Measurements from ENCODE around the gene SPRTN. TPM values are rescaled to one million over a fixed set of nuclear protein-coding genes. Genes with fewer than 3 reads are reported as not detected.

The SPRTN gene
- total RNA-seq, 4 donors from 2014 or later, result 18.6 to 27.5 (median 22.7) TPM

GRCh38 chr1:231404318-231404717 is 66.2 kb downstream of the SPRTN start:
- DNase-seq, result no peak
- no peak overlapping the region for H3K27ac ChIP-seq
- no peaks in the 10 kb centered on the region for H3K36me3 ChIP-seq
- H3K27me3 ChIP-seq, result no peaks in the 10 kb centered on the region
- no peak for TF ChIP-seq POLR2A (IDR thresholded peaks at IDR 0.05)
- TF ChIP-seq, protein P1, sequence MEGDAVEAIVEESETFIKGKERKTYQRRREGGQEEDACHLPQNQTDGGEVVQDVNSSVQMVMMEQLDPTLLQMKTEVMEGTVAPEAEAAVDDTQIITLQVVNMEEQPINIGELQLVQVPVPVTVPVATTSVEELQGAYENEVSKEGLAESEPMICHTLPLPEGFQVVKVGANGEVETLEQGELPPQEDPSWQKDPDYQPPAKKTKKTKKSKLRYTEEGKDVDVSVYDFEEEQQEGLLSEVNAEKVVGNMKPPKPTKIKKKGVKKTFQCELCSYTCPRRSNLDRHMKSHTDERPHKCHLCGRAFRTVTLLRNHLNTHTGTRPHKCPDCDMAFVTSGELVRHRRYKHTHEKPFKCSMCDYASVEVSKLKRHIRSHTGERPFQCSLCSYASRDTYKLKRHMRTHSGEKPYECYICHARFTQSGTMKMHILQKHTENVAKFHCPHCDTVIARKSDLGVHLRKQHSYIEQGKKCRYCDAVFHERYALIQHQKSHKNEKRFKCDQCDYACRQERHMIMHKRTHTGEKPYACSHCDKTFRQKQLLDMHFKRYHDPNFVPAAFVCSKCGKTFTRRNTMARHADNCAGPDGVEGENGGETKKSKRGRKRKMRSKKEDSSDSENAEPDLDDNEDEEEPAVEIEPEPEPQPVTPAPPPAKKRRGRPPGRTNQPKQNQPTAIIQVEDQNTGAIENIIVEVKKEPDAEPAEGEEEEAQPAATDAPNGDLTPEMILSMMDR (IDR thresholded peaks at IDR 0.05), result no peak
- no peak overlapping the region for H3K4me3 ChIP-seq
- H3K4me1 ChIP-seq, result peaks cover 0 to 20% (median 2%) of the 10 kb centered on the region in 4 donors
- H3K9me3 ChIP-seq, result no peaks in the 10 kb centered on the region

Other genes with a start within 250 kb of the SPRTN start
- under 1 TPM in 1 of 4 donors, not detected in 3; 0.13 TPM for gene TRIM67, start 176.2 kb upstream of the SPRTN start, total RNA-seq
- 10 to 100 TPM; 31.0 to 61.9 (median 45.6) TPM for gene GNPAT, start 97.1 kb upstream of the SPRTN start, total RNA-seq
- 10 to 100 TPM; 14.0 to 19.4 (median 17.4) TPM for gene EXOC8, start 441 bp upstream of the SPRTN start, total RNA-seq
- 10 to 100 TPM; 34.7 to 53.1 (median 39.8) TPM for gene EGLN1, start 84.0 kb downstream of the SPRTN start, total RNA-seq
- 10 to 100 TPM; 11.3 to 18.2 (median 14.9) TPM for gene TSNAX, start 190.4 kb downstream of the SPRTN start, total RNA-seq